Measurements from ENCODE around the gene NMNAT2. TPM values are rescaled to one million over a fixed set of nuclear protein-coding genes. Genes with fewer than 3 reads are reported as not detected.
A peak's percentile ranks its signal among the peaks of the same experiment; 100 is the strongest.

The NMNAT2 gene
- total RNA-seq, 1 donor from 2014 or later = 0.62 TPM

- no peak for TF ChIP-seq CTCF (IDR thresholded peaks at IDR 0.05)
- no peaks in the 10 kb centered on the region for H3K27me3 ChIP-seq (ENCODE audit: low read depth)
- H3K9me3 ChIP-seq = no peaks in the 10 kb centered on the region
- peaks cover 2% of the 10 kb centered on the region for H3K4me1 ChIP-seq
- H3K27ac ChIP-seq = no peak overlapping the region
- H3K4me3 ChIP-seq = no peak overlapping the region
- ATAC-seq (no peak), DNase-seq (no peak)
- intact Hi-C loops (cut with DNase I) = no loop called here
- H3K36me3 ChIP-seq = no peaks in the 10 kb centered on the region
These were observed 205.3 kb downstream of the NMNAT2 start for GRCh38 chr1:183212870-183213269.

GRCh38 chr1:183210681-183211080 is 207.5 kb downstream of the NMNAT2 start:
- H3K4me1 ChIP-seq = no peaks in the 10 kb centered on the region
- intact Hi-C loops (cut with DNase I) = no loop called here
- H3K27me3 ChIP-seq (ENCODE audit: low read depth) = no peaks in the 10 kb centered on the region
- H3K9me3 ChIP-seq = no peaks in the 10 kb centered on the region
- no peak for TF ChIP-seq CTCF (IDR thresholded peaks at IDR 0.05)
- H3K27ac ChIP-seq = no peak overlapping the region
- H3K4me3 ChIP-seq = no peak overlapping the region
- ATAC-seq (no peak), DNase-seq (no peak)
- no peaks in the 10 kb centered on the region for H3K36me3 ChIP-seq

- no peak for DNase-seq
- TF ChIP-seq CTCF (IDR thresholded peaks at IDR 0.05) = no peak
- Histone ChIP-seq H3K4me3 (no peak overlapping the region), H3K4me1 (no peaks in the 10 kb centered on the region), H3K36me3 (no peaks in the 10 kb centered on the region), H3K27ac (no peak overlapping the region), H3K27me3 (ENCODE audit: low read depth) (no peaks in the 10 kb centered on the region), H3K9me3 (no peaks in the 10 kb centered on the region)
- peak in 1 of 2 donors; percentile 23 for ATAC-seq
- intact Hi-C loops (cut with DNase I) = no loop called here
These were observed 208.5 kb downstream of the NMNAT2 start for GRCh38 chr1:183209533-183210158.

- DNase-seq (no peak), ATAC-seq (no peak)
- H3K4me1 ChIP-seq = no peaks in the 10 kb centered on the region
- H3K27ac ChIP-seq = no peak overlapping the region
- no peaks in the 10 kb centered on the region for H3K9me3 ChIP-seq
- no peaks in the 10 kb centered on the region for H3K36me3 ChIP-seq
- no peak overlapping the region for H3K4me3 ChIP-seq
- intact Hi-C loops (cut with DNase I) = no loop called here
- no peaks in the 10 kb centered on the region for H3K27me3 ChIP-seq (ENCODE audit: low read depth)
- no peak for TF ChIP-seq CTCF (IDR thresholded peaks at IDR 0.05)
These were observed 211.6 kb downstream of the NMNAT2 start for GRCh38 chr1:183206538-183207122.

GRCh38 chr1:183205196-183205781 is 212.9 kb downstream of the NMNAT2 start:
- Histone ChIP-seq H3K27ac (peak overlapping the region; percentile 42), H3K36me3 (no peaks in the 10 kb centered on the region), H3K27me3 (ENCODE audit: low read depth) (no peaks in the 10 kb centered on the region), H3K4me3 (no peak overlapping the region), H3K4me1 (no peaks in the 10 kb centered on the region), H3K9me3 (no peaks in the 10 kb centered on the region)
- ATAC-seq (peak; percentile 49 to 63), DNase-seq (no peak)
- intact Hi-C loops (cut with DNase I) = no loop called here
- no peak for TF ChIP-seq CTCF (IDR thresholded peaks at IDR 0.05)

All from lower lobe of right lung (tissue), 2 donors.